Activated CD8-positive, alpha-beta T cell treated with anti-CD3 and anti-CD28 coated beads for 36 hours (primary cell): ENCODE data around the gene TMPRSS12. TPM values are rescaled to one million over a fixed set of nuclear protein-coding genes. Genes with fewer than 3 reads are reported as not detected.
A peak's percentile ranks its signal among the peaks of the same experiment; 100 is the strongest.

ENCODE experiments used
- ATAC-seq: fragments of 200-7000 bp; cut with Tn5 transposase; one replicate; pipeline ENCODE4 v1.10.0; 2021; ENCODE audit warnings: mild to moderate bottlenecking, moderate library complexity
- CTCF ChIA-PET: fragments of 350-600 bp; sonication (Branson Sonifier 250); formaldehyde crosslinking; loops from one replicate; lab custom pipeline; 2021; ENCODE audit warnings: antibody characterized with exemption; lab: Charles Lee
- POLR2A ChIA-PET: fragments of 350-600 bp; sonication (Branson Sonifier 250); formaldehyde crosslinking; loops from one replicate; lab custom pipeline; 2021; ENCODE audit warnings: antibody characterized with exemption; lab: Charles Lee
- DNase-seq: peaks from one replicate; pipeline ENCODE4 v3.0.0-alpha.2; 2020
- H3K27ac Mint-ChIP-seq: one replicate; pipeline ENCODE4 v1.8.0; 2021; ENCODE audit warnings: mild to moderate bottlenecking, mixed read lengths
- H3K27me3 Mint-ChIP-seq: one replicate; pipeline ENCODE4 v1.8.0; 2021; ENCODE audit warnings: mixed read lengths
- H3K36me3 Mint-ChIP-seq: one replicate; pipeline ENCODE4 v1.8.0; 2021; ENCODE audit warnings: low read depth, mixed read lengths
- H3K4me1 Mint-ChIP-seq: one replicate; pipeline ENCODE4 v1.8.0; 2021; ENCODE audit warnings: low read depth, mixed read lengths
- H3K4me3 Mint-ChIP-seq: one replicate; pipeline ENCODE4 v1.8.0; 2021; ENCODE audit warnings: mild to moderate bottlenecking, moderate library complexity, mixed read lengths
- H3K9me3 Mint-ChIP-seq: one replicate; pipeline ENCODE4 v1.8.0; 2021; ENCODE audit warnings: mixed read lengths
- intact Hi-C: fragments of 100-400 bp; cut with micrococcal nuclease; formaldehyde crosslinking; loops from one replicate; pipeline ENCODE4 v1.10.0; 2022
- total RNA-seq, 2 experiments: library from RNA; stranded (reverse); gene quantifications; one replicate each; pipeline ENCODE4 v1.2.3, GENCODE V29; 2021
- TF ChIP-seq, protein P1 (sequence below): fragments of 200-600 bp; IDR thresholded peaks from one replicate; pipeline ENCODE4 v1.8.0; 2022; ENCODE audit warnings: antibody characterized with exemption, mild to moderate bottlenecking

The TMPRSS12 gene
- total RNA-seq, 2 experiments from 2014 or later = not detected

DNA sequence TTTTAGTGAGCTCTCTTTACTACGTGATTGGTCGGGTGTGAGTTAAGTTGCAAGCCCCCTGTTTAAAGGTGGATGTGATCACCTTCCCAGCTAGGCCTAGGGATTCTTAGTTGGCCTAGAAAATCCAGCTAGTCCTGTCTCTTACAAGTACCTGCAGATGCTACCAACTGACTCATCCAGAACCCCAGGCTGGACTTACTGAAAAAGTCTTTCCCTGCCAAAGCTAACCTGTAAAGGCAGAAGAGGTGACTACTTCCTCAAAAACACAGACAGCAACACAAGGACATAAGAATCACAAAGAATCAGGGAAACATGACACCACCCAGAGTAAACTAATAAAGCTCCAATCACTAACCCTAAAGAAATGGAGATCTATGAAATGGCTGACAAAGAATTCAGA is 70.5 kb downstream of the TMPRSS12 start:
- ChIA-PET CTCF (interaction anchor here (1.0 to 1.4 kb wide), 2 partner anchors 11 to 34 kb away, joined by 3 read pairs; a partner anchor contains a TSS), POLR2A (no interaction called here)
- peaks cover 8% of the 10 kb centered on the region for H3K36me3 Mint-ChIP-seq
- intact Hi-C loops = no loop called here
- ATAC-seq (no peak), DNase-seq (no peak)
- no peaks in the 10 kb centered on the region for H3K27me3 Mint-ChIP-seq
- TF ChIP-seq, protein P1, sequence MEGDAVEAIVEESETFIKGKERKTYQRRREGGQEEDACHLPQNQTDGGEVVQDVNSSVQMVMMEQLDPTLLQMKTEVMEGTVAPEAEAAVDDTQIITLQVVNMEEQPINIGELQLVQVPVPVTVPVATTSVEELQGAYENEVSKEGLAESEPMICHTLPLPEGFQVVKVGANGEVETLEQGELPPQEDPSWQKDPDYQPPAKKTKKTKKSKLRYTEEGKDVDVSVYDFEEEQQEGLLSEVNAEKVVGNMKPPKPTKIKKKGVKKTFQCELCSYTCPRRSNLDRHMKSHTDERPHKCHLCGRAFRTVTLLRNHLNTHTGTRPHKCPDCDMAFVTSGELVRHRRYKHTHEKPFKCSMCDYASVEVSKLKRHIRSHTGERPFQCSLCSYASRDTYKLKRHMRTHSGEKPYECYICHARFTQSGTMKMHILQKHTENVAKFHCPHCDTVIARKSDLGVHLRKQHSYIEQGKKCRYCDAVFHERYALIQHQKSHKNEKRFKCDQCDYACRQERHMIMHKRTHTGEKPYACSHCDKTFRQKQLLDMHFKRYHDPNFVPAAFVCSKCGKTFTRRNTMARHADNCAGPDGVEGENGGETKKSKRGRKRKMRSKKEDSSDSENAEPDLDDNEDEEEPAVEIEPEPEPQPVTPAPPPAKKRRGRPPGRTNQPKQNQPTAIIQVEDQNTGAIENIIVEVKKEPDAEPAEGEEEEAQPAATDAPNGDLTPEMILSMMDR = no peak
- H3K4me1 Mint-ChIP-seq = no peaks in the 10 kb centered on the region
- H3K9me3 Mint-ChIP-seq = peaks cover 40% of the 10 kb centered on the region
- no peak overlapping the region for H3K4me3 Mint-ChIP-seq
- no peak overlapping the region for H3K27ac Mint-ChIP-seq

DNA sequence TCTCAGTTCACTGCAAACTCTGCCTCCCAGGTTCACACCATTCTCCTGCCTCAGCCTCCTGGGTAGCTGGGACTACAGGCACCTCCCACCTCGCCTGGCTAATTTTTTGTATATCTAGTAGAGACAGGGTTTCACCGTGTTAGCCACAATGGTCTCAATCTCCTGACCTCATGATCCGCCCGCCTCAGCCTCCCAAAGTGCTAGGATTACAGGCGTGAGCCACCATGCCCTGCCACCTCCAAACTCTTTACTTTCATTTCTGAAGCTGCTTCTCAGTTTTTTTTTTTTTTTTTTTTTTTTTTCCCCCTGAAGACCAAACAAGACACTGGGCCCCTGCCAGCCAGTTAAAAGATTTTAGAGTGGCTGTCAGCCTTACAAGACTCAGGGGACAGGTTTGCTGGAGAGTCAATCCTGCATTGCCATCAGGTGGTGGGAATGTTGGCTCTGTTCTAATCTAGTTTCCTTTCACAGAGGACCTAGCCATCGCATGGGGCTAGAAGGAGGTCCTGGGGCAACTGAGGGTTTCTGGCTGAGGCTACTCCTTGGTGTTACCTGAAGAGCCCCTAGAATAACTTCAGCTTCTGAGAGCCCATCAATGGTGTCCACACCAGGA is 72.3 kb downstream of the TMPRSS12 start:
- DNase-seq (no peak), ATAC-seq (no peak)
- H3K36me3 Mint-ChIP-seq = peaks cover 8% of the 10 kb centered on the region
- peaks cover 9% of the 10 kb centered on the region for H3K4me1 Mint-ChIP-seq
- intact Hi-C loops = no loop called here
- ChIA-PET POLR2A (no interaction called here), CTCF (interaction anchor here (0.7 kb wide), 1 partner anchor 1832 kb away, joined by 3 read pairs; no protein-coding TSS in a partner anchor)
- H3K4me3 Mint-ChIP-seq = no peak overlapping the region
- TF ChIP-seq, protein P1 = no peak
- H3K27ac Mint-ChIP-seq = no peak overlapping the region
- peaks cover 40% of the 10 kb centered on the region for H3K9me3 Mint-ChIP-seq
- H3K27me3 Mint-ChIP-seq = no peaks in the 10 kb centered on the region

DNA sequence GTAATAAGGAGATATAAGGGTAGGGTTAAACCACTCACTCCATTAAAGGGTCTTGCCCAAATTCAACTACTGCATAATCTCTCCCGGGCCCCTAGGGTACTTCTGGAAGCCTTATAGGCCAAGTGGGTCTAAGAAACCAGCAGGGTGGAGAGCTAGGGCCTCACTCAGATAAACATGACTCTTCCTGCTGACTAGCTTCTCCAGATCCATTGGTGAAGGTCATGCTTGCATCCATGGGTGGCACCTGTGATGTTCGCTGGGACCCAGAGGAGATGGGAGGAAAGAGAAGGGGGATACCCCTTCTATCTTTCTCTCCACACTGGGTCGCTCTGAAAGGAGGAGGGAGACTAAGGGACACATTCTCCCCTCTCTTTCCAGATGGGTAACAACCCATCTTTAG is 73.6 kb downstream of the TMPRSS12 start:
- H3K9me3 Mint-ChIP-seq = peaks cover 36% of the 10 kb centered on the region
- TF ChIP-seq, protein P1 = no peak
- peaks cover 8% of the 10 kb centered on the region for H3K36me3 Mint-ChIP-seq
- CTCF ChIA-PET = interaction anchor here (1.2 kb wide), 1 partner anchor 8 kb away, joined by 3 read pairs; a partner anchor contains a TSS
- POLR2A ChIA-PET = no interaction called here
- DNase-seq (no peak), ATAC-seq (no peak)
- no peak overlapping the region for H3K27ac Mint-ChIP-seq
- intact Hi-C loops = no loop called here
- H3K4me3 Mint-ChIP-seq = no peak overlapping the region
- peaks cover 9% of the 10 kb centered on the region for H3K4me1 Mint-ChIP-seq
- H3K27me3 Mint-ChIP-seq = no peaks in the 10 kb centered on the region

DNA sequence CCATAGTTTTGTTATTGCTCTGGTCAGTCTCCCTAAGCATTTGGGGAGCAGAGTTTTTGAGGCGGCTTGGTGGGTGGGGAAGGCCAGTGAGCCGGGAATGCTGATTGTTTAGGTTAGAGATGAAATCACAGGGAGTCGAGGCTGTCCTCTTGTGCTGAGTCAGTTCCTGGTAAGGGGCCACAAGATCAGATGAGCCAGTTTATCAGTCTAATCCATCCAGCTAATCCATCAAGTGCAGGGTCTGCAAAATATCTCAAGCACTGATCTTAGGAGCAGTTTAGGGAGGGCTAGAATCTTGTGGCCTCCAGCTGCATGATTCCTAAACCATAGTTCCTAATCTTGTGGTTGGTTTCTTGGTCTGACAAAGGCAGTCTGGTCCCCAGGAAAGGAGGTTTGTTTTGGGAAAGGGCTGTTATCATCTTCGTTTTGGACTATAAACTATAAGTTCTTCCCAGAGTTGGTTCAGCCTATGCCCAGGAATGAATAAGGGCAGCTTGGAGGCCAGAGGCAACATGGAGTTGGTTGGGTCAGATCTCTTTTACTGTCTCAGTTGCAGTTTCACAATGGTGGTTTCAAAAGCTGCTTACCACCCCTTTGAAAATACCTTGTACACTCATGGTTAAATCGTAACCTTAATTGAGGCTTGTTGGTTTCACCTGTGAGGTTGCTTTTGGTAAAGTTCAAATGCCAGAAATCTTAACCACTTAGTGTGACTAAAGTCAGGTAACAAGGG is 76.0 kb downstream of the TMPRSS12 start:
- peak; percentile 39 for ATAC-seq
- POLR2A ChIA-PET = no interaction called here
- intact Hi-C loops = no loop called here

More for the DNA sequence above, 76.0 kb downstream of the TMPRSS12 start:
- no peak overlapping the region for H3K27ac Mint-ChIP-seq
- peaks cover 5% of the 10 kb centered on the region for H3K36me3 Mint-ChIP-seq
- peaks cover 19% of the 10 kb centered on the region for H3K9me3 Mint-ChIP-seq
- CTCF ChIA-PET = interaction anchor here (1.2 kb wide), 1 partner anchor 153 kb away, joined by 3 read pairs; no protein-coding TSS in a partner anchor
- no peak overlapping the region for H3K4me3 Mint-ChIP-seq
- TF ChIP-seq, protein P1 = no peak
- H3K4me1 Mint-ChIP-seq = peaks cover 21% of the 10 kb centered on the region
- no peak for DNase-seq
- no peaks in the 10 kb centered on the region for H3K27me3 Mint-ChIP-seq
